GM12878 (cell line): ENCODE data around the gene CALCR. TPM values are rescaled to one million over a fixed set of nuclear protein-coding genes. Genes with fewer than 3 reads are reported as not detected.

Experiments
- ATAC-seq: fragments of 200-7000 bp; cut with Tn5 transposase; 3 replicates; pipeline ENCODE4 v1.9.1; 2020; ENCODE audit warnings: mild to moderate bottlenecking, moderate library complexity
- BruUV-seq: library from RNA; stranded (reverse); fragments of 400-500 nt; replicated peaks from 2 replicates; lab custom pipeline; 2021; lab: Mats Ljungman, UMichigan
- CTCF ChIA-PET: fragments of 300-600 bp; sonication (Branson Sonifier 250); formaldehyde crosslinking; extraction: SDS; loops from one replicate; lab custom pipeline; 2021; ENCODE audit warnings: inconsistent platforms; lab: Yijun Ruan, JAX
- POLR2A ChIA-PET: fragments of 350-600 bp; formaldehyde crosslinking; extraction: SDS; loops from one replicate; lab custom pipeline; 2021; ENCODE audit warnings: inconsistent platforms; lab: Charles Lee
- RAD21 ChIA-PET: fragments of 300-600 bp; sonication (Branson Sonifier 250); formaldehyde crosslinking; loops from one replicate; lab custom pipeline; 2023; ENCODE audit warnings: antibody characterized with exemption; ENCODE audit not compliant: unreplicated experiment; lab: Charles Lee
- SMC1A ChIA-PET: fragments of 300-600 bp; sonication (Branson Sonifier 250); formaldehyde crosslinking; loops from one replicate; lab custom pipeline; 2023; ENCODE audit not compliant: unreplicated experiment, uncharacterized antibody; lab: Charles Lee
- DNase-seq: peaks from one replicate; pipeline ENCODE4 v3.0.0-alpha.2; 2011; ENCODE audit warnings: low read depth, low spot score
- FAIRE-seq: peaks from 3 replicates; lab custom pipeline; 2011; peaks lifted over from hg19 to GRCh38; lab: Jason Lieb, UNC
- H2AFZ ChIP-seq: 2 replicates; pipeline ENCODE4 v1.6.0; 2011; ENCODE audit warnings: low read depth, low read length, control low read depth; ENCODE audit not compliant: control insufficient read depth
- H3K27ac ChIP-seq: 2 replicates; pipeline ENCODE4 v1.5.1; 2011; ENCODE audit warnings: control low read depth; ENCODE audit not compliant: control insufficient read depth, insufficient read depth
- H3K27me3 ChIP-seq, 2 experiments: replicated peaks in 1 of 2; 2 replicates each; pipeline versions ENCODE4 v1.6.0 to v1.6.1; 2011; ENCODE audit warnings: low read length in 1 of 2; ENCODE audit not compliant: control insufficient read depth in 2 of 2, insufficient read depth in 2 of 2
- H3K36me3 ChIP-seq, 2 experiments: 2 replicates each; pipeline ENCODE4 v1.5.1; 2011; ENCODE audit warnings: low read length in 1 of 2; ENCODE audit not compliant: control insufficient read depth in 2 of 2, insufficient read depth in 2 of 2
- H3K4me1 ChIP-seq: 2 replicates; pipeline ENCODE4 v1.6.1; 2011; ENCODE audit warnings: mild to moderate bottlenecking, low read length, moderate library complexity, mixed read lengths; ENCODE audit not compliant: control insufficient read depth, insufficient read depth
- H3K4me2 ChIP-seq: 2 replicates; pipeline ENCODE4 v1.6.0; 2011; ENCODE audit warnings: control low read depth; ENCODE audit not compliant: control insufficient read depth, insufficient read depth
- H3K4me3 ChIP-seq: fragments of 200-600 bp; sonication (generic); 2 replicates; pipeline ENCODE4 v1.5.1; 2016
- H3K79me2 ChIP-seq: 2 replicates; pipeline ENCODE4 v1.6.0; 2011; ENCODE audit warnings: low read length; ENCODE audit not compliant: control insufficient read depth, insufficient read depth
- H3K9ac ChIP-seq: 2 replicates; pipeline ENCODE4 v1.8.0; 2011; ENCODE audit warnings: low read length, control low read depth, mixed read lengths; ENCODE audit not compliant: control insufficient read depth, insufficient read depth
- H3K9me3 ChIP-seq: replicated peaks from 3 replicates; pipeline ENCODE4 v1.5.1; 2011; ENCODE audit warnings: mild to moderate bottlenecking, low read length; ENCODE audit not compliant: control insufficient read depth, insufficient read depth
- H4K20me1 ChIP-seq: 2 replicates; pipeline ENCODE4 v1.6.0; 2011; ENCODE audit not compliant: control insufficient read depth, insufficient read depth
- ATF7 ChIP-seq: fragments of 450-650 bp; IDR thresholded peaks from 2 replicates; pipeline ENCODE4 v1.6.1; 2016; ENCODE audit warnings: low read depth, mild to moderate bottlenecking
- BCL11A ChIP-seq: IDR thresholded peaks from 2 replicates; pipeline ENCODE4 v1.6.1; 2011; ENCODE audit warnings: low read depth, low read length
- CBX5 ChIP-seq: sonication (generic); IDR thresholded peaks from 2 replicates; pipeline ENCODE4 v1.6.1; 2016; ENCODE audit warnings: low read depth, moderate library complexity, mild to moderate bottlenecking, inconsistent platforms
- CREB1 ChIP-seq: IDR thresholded peaks from 2 replicates; pipeline ENCODE4 v1.6.1; 2012; ENCODE audit warnings: low read depth, mild to moderate bottlenecking, inconsistent platforms
- MYB ChIP-seq: fragments of 150-350 bp; IDR thresholded peaks from 2 replicates; pipeline ENCODE4 v1.6.1; 2014; ENCODE audit warnings: mild to moderate bottlenecking, low read depth, low read length, borderline replicate concordance
- NR2C2 ChIP-seq: IDR thresholded peaks from 2 replicates; pipeline ENCODE4 v1.6.1; 2011; ENCODE audit warnings: borderline replicate concordance, low read depth; ENCODE audit not compliant: control insufficient read depth, insufficient read length
- PAX5 ChIP-seq: IDR thresholded peaks from 2 replicates; pipeline ENCODE4 v1.6.1; 2011; ENCODE audit warnings: low read depth, low read length, borderline replicate concordance
- PAX8 ChIP-seq: fragments of 450-650 bp; IDR thresholded peaks from 2 replicates; pipeline ENCODE4 v1.6.1; 2017; ENCODE audit warnings: mild to moderate bottlenecking, moderate library complexity
- PML ChIP-seq: IDR thresholded peaks from 2 replicates; pipeline ENCODE4 v1.6.1; 2012; ENCODE audit warnings: low read length, inconsistent platforms
- RAD21 ChIP-seq: IDR thresholded peaks from 2 replicates; pipeline ENCODE4 v1.6.1; 2011; ENCODE audit warnings: mild to moderate bottlenecking, low read depth, low read length, moderate library complexity; ENCODE audit not compliant: insufficient read depth
- RB1 ChIP-seq: fragments of 450-650 bp; formaldehyde crosslinking; IDR thresholded peaks from 2 replicates; pipeline ENCODE4 v1.6.1; 2017; ENCODE audit warnings: mild to moderate bottlenecking, borderline replicate concordance
- STAT3 ChIP-seq: IDR thresholded peaks from 2 replicates; pipeline ENCODE4 v1.6.1; 2011; ENCODE audit warnings: low read depth, low read length, improper control_type of control experiment
- ZNF622 ChIP-seq: fragments of 450-650 bp; IDR thresholded peaks from 2 replicates; pipeline ENCODE4 v1.6.1; 2017; ENCODE audit warnings: mild to moderate bottlenecking, inconsistent platforms
- WGBS: methylation state at CpG from one replicate; pipeline ENCODE4 v1.1.6; 2016; ENCODE audit warnings: low lambda C conversion rate; ENCODE audit not compliant: insufficient replicate concordance, insufficient coverage; ENCODE audit errors: missing lambda C conversion rate; 5-methylcytosine and 5-hydroxymethylcytosine counted together
- in situ Hi-C: fragments of 300-500 bp; cut with MboI; formaldehyde crosslinking; loops from 9 replicates; pipeline ENCODE4 v1.14.3; 2018; ENCODE audit warnings: mixed read lengths
- intact Hi-C: fragments of 100-400 bp; cut with micrococcal nuclease; formaldehyde crosslinking; loops from one replicate; pipeline ENCODE4 v1.14.2; 2022; ENCODE audit not compliant: unreplicated experiment
- polyA plus RNA-seq, 11 experiments: library from polyadenylated mRNA; depleted of rRNA in 4 of 11; unstranded in 6 of 11; stranded (reverse) in 5 of 11; fragments of >200 nt; fragmentation: Nextera tagmentation in 4 of 11; fragmentation: Illumina TruSeq in 1 of 11; extraction: Ambion mirVana in 4 of 11; extraction: Trizol in 1 of 11; gene quantifications; 1 replicate in 1 of 11; 2 replicates in 10 of 11; pipeline versions ENCODE4 v1.2.1 to v1.2.3, GENCODE V29; 2011 to 2016; ENCODE audit warnings: inconsistent platforms in 2 of 11, missing spikeins in 2 of 11, low read depth in 1 of 11
- total RNA-seq, 4 experiments: library from RNA; depleted of rRNA in 3 of 4; stranded (reverse); fragments of >200 nt in 3 of 4; fragmentation: Illumina TruSeq in 1 of 4; extraction: Trizol in 1 of 4; gene quantifications; 2 replicates each; pipeline versions ENCODE4 v1.2.1 to v1.2.3, GENCODE V29; 2013 to 2021
- TF ChIP-seq, protein P1 (sequence below): fragments of 150-350 bp; IDR thresholded peaks from 2 replicates; pipeline ENCODE4 v1.6.1; 2016; ENCODE audit warnings: low read depth, low read length
- TF ChIP-seq, protein P2 (sequence below): fragments of 450-650 bp; IDR thresholded peaks from 2 replicates; pipeline ENCODE4 v1.6.1; 2017; ENCODE audit warnings: mild to moderate bottlenecking
- TF ChIP-seq, protein P3 (sequence below): fragments of 150-350 bp; IDR thresholded peaks from 2 replicates; pipeline ENCODE4 v1.6.1; 2014; ENCODE audit warnings: mild to moderate bottlenecking, low read depth, low read length
- TF ChIP-seq, protein P4 (sequence below): fragments of 450-650 bp; IDR thresholded peaks from 2 replicates; pipeline ENCODE4 v1.6.1; 2018; ENCODE audit warnings: mild to moderate bottlenecking, low read depth, moderate library complexity; ENCODE audit not compliant: partially characterized antibody

The CALCR gene
- total and polyA plus RNA-seq, 10 of the 15 experiments (the other 5 are each of a cell fraction or from before 2014, with no cell fraction given) = not detected

DNA sequence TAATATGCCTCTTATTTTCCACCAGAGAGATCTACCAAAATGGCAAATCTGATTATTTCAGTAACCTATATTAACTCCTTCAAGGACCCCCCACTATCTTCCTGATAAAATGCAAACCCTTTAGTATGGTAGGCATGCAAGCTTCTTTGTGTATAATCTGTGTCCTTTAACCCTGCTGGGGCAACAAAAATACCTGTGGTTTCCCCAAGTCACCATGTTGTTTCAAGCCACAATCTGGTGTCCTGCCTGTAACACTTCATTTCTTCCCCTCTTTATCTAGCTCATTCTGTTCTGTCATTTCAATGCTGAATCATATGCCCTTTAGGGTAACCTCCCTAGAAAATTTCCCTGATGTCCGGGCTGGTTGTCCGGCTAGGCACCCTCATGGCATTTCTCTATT lies 5.3 kb downstream of the CALCR start:
- BruUV-seq = no TSS peak
- Histone ChIP-seq H3K79me2 (no peaks in the 10 kb centered on the region), H4K20me1 (no peaks in the 10 kb centered on the region), H2AFZ (no peak overlapping the region), H3K27me3 (peaks cover 0 to 2% of the 10 kb centered on the region in 2 experiments; a peak in 1 of 4 replicates), H3K4me2 (no peak overlapping the region), H3K9ac (no peak overlapping the region), H3K4me1 (no peaks in the 10 kb centered on the region), H3K27ac (no peak overlapping the region), H3K4me3 (no peak overlapping the region), H3K9me3 (no peaks in the 10 kb centered on the region), H3K36me3 (no peaks in the 10 kb centered on the region)
- RAD21 ChIA-PET = no interaction called here
- in situ Hi-C loops (no loop called here), intact Hi-C loops (no loop called here)
- ATAC-seq = no peak
- WGBS = 80% methylated on average over 2 of the region's 2 CpGs
- CTCF ChIA-PET = interaction anchor here (0.6 to 1.0 kb wide), 2 partner anchors 9 to 323 kb away, joined by 3 read pairs; no protein-coding TSS in a partner anchor
- no peak for DNase-seq
- POLR2A ChIA-PET = no interaction called here
- SMC1A ChIA-PET = interaction anchor here (0.7 to 1.3 kb wide), 2 partner anchors 10 to 14 kb away, joined by 3 read pairs; no protein-coding TSS in a partner anchor
- FAIRE-seq = no peak
- no peak for TF ChIP-seq CREB1
- no peak for TF ChIP-seq BCL11A
- TF ChIP-seq MYB = no peak
- TF ChIP-seq PAX8 = no peak
- TF ChIP-seq STAT3 = no peak
- TF ChIP-seq, protein P1, sequence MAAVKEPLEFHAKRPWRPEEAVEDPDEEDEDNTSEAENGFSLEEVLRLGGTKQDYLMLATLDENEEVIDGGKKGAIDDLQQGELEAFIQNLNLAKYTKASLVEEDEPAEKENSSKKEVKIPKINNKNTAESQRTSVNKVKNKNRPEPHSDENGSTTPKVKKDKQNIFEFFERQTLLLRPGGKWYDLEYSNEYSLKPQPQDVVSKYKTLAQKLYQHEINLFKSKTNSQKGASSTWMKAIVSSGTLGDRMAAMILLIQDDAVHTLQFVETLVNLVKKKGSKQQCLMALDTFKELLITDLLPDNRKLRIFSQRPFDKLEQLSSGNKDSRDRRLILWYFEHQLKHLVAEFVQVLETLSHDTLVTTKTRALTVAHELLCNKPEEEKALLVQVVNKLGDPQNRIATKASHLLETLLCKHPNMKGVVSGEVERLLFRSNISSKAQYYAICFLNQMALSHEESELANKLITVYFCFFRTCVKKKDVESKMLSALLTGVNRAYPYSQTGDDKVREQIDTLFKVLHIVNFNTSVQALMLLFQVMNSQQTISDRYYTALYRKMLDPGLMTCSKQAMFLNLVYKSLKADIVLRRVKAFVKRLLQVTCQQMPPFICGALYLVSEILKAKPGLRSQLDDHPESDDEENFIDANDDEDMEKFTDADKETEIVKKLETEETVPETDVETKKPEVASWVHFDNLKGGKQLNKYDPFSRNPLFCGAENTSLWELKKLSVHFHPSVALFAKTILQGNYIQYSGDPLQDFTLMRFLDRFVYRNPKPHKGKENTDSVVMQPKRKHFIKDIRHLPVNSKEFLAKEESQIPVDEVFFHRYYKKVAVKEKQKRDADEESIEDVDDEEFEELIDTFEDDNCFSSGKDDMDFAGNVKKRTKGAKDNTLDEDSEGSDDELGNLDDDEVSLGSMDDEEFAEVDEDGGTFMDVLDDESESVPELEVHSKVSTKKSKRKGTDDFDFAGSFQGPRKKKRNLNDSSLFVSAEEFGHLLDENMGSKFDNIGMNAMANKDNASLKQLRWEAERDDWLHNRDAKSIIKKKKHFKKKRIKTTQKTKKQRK = no peak
- TF ChIP-seq, protein P2, sequence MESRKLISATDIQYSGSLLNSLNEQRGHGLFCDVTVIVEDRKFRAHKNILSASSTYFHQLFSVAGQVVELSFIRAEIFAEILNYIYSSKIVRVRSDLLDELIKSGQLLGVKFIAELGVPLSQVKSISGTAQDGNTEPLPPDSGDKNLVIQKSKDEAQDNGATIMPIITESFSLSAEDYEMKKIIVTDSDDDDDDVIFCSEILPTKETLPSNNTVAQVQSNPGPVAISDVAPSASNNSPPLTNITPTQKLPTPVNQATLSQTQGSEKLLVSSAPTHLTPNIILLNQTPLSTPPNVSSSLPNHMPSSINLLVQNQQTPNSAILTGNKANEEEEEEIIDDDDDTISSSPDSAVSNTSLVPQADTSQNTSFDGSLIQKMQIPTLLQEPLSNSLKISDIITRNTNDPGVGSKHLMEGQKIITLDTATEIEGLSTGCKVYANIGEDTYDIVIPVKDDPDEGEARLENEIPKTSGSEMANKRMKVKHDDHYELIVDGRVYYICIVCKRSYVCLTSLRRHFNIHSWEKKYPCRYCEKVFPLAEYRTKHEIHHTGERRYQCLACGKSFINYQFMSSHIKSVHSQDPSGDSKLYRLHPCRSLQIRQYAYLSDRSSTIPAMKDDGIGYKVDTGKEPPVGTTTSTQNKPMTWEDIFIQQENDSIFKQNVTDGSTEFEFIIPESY = no peak
- TF ChIP-seq, protein P3, sequence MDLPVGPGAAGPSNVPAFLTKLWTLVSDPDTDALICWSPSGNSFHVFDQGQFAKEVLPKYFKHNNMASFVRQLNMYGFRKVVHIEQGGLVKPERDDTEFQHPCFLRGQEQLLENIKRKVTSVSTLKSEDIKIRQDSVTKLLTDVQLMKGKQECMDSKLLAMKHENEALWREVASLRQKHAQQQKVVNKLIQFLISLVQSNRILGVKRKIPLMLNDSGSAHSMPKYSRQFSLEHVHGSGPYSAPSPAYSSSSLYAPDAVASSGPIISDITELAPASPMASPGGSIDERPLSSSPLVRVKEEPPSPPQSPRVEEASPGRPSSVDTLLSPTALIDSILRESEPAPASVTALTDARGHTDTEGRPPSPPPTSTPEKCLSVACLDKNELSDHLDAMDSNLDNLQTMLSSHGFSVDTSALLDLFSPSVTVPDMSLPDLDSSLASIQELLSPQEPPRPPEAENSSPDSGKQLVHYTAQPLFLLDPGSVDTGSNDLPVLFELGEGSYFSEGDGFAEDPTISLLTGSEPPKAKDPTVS = no peak
- TF ChIP-seq PAX5 = no peak
- TF ChIP-seq NR2C2 = no peak
- TF ChIP-seq CBX5 = no peak
- TF ChIP-seq RB1 = no peak
- TF ChIP-seq PML = no peak
- no peak for TF ChIP-seq ZNF622
- no peak for TF ChIP-seq RAD21
- TF ChIP-seq ATF7 = no peak
- TF ChIP-seq, protein P4, sequence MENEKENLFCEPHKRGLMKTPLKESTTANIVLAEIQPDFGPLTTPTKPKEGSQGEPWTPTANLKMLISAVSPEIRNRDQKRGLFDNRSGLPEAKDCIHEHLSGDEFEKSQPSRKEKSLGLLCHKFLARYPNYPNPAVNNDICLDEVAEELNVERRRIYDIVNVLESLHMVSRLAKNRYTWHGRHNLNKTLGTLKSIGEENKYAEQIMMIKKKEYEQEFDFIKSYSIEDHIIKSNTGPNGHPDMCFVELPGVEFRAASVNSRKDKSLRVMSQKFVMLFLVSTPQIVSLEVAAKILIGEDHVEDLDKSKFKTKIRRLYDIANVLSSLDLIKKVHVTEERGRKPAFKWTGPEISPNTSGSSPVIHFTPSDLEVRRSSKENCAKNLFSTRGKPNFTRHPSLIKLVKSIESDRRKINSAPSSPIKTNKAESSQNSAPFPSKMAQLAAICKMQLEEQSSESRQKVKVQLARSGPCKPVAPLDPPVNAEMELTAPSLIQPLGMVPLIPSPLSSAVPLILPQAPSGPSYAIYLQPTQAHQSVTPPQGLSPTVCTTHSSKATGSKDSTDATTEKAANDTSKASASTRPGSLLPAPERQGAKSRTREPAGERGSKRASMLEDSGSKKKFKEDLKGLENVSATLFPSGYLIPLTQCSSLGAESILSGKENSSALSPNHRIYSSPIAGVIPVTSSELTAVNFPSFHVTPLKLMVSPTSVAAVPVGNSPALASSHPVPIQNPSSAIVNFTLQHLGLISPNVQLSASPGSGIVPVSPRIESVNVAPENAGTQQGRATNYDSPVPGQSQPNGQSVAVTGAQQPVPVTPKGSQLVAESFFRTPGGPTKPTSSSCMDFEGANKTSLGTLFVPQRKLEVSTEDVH = no peak
